Kidney capillary endothelial cell (primary cell): ENCODE results near the gene BRD3OS.

Experiments
- DNase-seq: peaks from one replicate; pipeline ENCODE4 v3.0.0-alpha.2; 2018; ENCODE audit warnings: low spot score

Gene BRD3OS

DNA sequence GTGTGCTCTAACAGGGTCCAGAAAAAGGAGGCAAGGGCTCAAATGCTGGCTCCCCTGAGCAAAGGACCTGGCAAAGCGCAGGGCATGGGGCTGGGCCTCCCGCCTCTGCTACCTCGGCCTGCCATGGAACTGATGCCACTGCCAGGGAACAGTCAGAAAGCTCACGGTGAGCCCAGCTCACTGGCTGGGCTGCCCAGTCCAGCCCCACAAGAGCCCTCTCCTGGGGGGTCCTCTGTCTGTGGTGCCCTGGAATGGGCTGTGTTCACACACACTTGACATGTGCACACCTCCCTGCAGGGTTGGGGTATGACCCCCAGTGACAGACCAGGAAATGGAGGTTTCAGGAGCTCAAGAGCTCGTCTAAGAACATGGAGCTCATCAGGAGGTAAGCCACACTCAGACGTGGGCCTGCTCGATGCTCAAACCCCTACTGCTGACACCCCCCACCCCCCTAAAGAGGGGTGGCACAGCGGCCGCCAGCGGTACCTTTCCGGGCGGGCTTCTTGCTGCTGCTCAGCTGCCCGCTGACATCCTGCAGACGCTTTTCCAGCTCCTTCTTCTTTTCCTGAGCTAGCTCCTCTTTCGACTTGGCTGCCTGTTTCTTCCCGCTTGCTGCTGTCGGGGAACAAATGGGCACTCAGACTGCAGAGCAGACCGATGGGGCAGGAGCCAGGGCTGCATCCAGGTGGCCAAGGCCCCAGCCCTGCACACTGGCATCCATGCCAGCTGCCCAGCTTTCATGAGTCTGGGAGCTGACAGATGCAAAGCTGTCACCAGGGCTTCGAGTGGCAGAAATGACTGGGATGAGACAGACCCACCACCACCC, 9.1 kb downstream of the BRD3OS start:
- no peak for DNase-seq

DNA sequence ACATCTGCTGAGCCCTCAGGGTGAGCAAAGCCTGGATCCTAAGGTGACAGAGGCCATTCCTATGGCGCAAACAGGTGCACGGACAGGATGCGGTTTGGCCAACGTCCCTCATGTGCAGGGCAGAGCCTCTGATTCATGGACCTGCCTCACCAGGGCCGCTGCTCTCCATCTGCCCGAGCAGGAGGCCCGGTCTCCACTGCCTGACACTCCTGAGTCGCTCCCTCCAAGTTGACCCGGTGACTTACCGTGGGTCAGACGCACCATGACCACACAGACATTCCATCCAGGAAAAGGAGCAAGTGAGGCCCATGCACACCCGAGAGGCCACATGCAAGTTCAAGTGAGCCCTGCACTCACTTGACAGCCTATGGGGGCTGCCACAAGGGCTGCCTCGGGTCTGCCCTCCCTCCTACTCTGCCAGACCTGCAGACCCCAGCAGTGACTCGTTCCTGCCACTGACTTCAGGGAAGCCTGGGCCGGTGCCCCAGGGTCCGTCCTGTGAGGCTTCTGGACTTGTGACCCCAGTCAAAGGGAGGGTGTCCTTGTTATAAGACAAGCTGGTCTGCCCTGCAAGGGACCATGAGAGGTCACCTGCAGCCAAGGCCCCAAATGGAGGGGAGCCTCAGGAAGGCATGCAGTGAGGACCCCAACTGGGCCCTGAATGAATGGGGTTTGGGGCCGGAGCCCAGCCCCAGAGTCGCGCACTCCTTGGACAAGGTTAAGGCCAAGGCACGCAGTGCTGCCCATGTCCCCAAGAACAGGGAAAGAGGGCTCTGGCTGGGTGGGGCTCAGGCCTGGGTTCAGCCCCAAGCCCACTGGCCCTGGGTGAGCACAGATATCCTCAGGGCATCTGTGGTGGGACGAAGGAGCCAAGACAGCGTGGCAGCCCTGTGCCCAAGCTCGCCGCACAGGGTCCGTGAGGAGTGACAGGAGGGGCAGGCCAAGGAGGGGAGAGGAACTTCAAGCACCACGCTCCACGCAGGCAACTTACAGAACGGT, 10.1 kb downstream of the BRD3OS start:
- no peak for DNase-seq

DNA sequence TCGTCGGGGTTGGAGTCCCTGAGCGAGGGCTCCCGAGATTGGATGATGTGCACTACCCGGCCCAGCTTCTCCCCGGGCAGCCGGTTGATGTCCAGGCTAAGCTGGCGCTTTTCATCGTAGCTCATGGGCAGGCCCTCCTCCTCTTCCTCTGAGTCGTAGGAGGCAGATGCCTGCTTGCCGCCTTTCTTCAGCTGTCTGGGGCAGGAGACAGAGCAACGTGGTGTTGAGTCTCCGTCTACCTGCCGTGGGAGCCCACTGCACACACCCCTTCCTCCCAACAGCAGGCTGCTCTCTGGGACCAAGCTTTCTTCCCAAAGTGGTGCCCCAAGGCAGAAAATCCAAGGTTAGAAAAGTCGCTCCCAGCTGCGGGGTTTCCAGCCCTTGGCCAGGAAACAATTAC, 10.8 kb downstream of the BRD3OS start:
- DNase-seq: no peak

DNA sequence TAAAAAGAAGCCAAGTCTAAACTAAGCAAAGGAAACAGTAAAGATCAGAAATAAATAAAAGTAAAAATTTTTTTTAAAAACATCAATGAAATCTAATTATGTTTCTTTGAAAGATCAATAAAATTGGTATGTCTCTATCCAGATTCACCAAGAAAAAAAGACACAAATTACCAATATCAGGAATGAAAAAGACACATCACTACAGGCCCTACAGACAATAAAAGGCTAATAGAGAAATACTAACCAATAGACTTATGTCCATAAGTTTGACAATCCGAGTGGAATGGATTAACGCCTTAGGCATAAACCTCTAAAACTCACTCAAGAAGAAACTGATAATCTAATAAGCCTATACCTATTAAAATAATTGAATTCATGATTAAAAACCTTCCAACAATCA, 12.4 kb downstream of the BRD3OS start:
- no peak for DNase-seq

DNA sequence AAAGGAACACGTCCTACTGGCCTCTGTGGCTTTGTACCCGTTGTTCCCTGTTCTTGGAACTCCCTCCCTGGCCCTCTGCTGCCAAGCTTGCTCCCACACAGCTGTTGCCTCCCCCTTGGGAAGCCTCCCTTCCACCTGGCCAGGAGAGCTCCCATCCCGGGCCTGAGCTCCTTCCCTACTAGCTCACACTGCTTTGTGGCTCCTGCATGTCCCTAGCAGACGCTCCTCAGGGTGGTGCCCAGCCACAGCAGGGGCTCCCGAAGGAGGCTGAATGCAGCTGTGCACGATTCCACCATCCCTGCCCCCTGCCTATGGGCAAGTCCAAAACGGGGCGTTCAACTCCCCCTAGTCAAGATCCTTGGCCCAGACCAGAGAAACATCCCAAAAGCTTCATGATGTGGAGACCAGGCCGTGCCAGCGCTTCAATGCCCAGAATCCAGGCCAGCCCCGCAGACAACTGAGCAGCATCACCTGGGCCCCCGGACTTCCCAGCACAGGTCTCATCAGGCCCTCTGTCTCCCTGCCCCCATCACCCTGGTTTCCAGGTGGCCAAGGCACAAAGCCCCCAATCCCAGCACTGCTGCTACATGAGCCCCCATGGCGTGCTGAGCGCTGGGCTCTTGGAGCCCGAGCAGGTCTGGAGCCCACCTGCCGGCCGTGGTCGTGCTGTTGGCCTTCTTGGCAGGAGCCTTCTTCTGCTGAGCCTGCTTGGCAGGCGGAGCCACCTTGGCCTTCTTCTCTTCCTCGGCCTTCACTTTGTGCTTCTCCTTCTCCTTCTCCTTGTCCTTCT, 14.3 kb downstream of the BRD3OS start:
- DNase-seq: no peak

DNA sequence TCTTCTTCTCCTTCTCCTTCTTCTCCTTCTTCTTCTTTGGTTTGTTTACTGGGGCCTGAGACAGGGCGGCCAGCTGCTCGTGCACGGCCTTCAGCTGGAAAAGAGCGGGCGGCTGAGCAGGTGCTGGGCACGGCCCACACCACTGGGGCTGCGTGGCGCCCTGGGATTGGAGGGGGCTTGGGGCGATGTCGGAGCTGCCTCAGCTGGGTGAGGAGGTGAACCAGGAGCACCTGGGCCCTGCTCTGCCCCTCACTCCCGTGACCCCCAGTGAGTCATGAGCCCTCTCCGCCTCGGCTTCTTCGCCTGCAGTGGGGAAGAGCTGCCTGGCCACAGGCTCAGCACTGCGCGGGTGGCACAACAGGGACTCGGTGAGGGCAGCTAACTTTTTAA, 14.9 kb downstream of the BRD3OS start:
- no peak for DNase-seq

DNA sequence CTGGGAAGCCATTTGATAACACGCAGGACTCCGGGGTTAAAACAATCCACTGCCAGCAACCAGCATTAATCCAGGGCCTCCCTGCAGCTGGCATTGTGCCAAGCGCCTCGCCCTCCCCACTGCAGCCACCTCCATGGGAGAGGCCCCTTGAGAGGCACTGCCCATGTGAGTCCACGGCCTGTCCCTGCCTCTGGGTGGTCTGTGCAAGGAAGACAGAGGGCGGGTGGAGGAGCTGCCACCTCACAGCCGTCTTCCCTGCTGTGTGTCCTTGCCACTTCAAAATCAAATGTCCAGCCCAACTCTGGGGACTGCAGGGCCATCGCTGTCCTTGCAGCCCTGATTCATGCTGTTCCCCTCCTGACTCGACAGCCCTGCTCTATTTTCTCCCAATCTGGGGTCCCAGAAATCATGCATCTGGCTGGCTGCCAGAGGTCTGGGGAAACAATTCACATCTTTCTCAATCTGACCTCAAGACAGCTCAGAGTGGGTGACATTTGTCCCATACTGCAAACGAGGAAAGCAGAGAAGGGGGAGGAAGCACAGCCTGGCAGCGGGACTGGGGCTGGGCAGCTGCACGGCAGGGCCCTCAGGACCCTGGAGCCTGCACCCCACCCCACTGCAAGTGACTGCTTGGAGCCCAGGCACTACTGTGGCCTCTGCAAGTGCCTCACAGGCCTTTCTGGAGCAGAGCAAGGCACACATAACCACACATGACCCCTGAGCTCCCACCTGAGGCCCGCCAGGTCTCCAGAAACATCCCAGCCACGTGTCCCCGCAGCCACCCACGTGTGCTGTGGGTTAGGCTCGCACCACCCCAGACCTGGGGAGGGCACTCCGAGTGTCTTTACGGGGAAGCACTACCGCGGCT, 15.7 kb downstream of the BRD3OS start:
- DNase-seq: no peak

DNA sequence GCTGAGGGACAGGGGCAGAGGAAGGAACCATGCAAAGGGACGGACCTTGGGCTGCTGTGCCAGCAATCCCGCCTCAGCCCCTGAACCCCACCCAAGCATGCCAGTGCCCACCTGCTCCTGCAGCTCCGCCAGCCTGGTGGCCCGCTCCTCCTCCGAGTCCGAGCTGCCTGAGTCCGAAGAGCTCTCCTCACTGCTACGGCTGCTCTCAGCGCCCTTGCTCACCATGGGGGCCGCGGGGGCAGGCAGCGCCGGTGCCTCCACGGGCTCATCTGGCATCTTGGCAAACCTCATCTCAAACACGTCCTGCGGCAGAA, 16.3 kb downstream of the BRD3OS start:
- DNase-seq: no peak

DNA sequence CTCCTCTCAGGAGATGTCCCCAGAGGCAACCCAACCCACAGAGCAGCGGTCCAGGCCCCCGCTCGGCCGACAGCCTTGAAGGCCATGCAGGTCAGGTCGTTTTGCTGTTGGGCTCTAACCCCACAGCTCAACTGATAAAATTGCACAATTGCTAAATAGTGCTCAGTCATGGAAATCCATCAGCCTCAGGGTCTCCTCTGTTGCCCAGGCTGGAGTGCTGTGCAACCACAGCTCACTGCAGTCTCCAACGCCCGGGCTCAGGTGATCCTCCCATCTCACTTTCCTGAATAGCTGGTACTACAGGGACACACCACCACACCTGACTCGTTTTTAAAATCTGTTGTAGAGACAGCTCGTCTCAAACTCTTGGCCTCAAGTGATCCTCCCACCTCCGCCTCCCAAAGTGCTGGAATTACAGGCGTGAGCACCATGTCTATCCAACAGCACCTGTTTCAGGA, 18.3 kb downstream of the BRD3OS start:
- no peak for DNase-seq

DNA sequence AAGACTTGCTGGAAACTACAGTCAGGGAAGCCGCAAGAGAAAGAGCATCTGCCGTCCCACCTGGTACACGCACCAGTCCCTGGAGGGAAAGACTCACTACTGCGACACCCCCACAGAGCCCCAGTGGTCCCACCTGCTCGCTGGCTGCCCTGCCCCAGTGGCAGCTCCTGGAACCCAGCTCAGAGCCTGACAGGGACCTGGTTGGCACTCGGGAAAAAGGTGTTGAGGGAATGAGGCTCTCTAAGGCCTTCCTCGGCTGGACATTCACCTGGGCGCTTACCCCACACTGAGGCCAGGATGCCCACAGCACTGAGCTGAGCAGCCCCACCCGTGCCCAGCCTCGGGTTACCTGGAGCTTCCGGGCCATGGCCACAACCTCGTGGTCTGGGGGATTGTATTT, 19.7 kb downstream of the BRD3OS start:
- DNase-seq: no peak

DNA sequence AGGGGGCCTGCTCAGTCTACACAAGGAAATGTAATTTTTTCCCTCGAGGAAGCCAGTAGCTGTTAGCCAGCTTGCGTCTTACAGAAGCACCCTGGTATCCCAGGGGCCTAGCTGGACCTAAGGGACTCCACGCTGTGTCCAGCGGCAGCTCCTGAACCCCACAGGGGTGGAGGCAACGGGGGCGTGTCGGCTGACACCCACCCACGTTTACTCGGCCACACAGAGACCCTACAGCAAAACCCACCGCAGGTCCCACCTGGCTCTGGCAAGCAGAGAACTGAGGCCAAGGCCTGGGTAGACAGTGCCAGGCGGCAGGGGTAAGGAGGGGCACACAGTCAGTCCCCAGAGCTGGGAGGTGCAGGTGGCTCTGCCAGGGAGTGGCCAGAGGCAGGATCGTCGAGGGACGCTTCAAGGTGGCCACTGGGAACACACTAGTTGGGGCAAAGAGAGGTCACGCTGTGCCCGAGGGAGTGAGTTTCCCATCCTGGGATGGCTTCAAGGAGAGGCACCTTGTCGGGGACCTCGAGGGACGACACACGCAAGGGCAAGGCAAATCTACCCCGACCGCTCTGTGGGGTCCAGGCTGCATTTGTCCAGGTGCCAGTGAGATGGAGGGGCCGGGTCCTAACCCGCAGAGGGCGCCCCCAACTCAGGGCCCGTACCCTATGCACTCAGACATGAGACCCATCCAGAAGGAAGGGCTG, 20.7 kb downstream of the BRD3OS start:
- no peak for DNase-seq

DNA sequence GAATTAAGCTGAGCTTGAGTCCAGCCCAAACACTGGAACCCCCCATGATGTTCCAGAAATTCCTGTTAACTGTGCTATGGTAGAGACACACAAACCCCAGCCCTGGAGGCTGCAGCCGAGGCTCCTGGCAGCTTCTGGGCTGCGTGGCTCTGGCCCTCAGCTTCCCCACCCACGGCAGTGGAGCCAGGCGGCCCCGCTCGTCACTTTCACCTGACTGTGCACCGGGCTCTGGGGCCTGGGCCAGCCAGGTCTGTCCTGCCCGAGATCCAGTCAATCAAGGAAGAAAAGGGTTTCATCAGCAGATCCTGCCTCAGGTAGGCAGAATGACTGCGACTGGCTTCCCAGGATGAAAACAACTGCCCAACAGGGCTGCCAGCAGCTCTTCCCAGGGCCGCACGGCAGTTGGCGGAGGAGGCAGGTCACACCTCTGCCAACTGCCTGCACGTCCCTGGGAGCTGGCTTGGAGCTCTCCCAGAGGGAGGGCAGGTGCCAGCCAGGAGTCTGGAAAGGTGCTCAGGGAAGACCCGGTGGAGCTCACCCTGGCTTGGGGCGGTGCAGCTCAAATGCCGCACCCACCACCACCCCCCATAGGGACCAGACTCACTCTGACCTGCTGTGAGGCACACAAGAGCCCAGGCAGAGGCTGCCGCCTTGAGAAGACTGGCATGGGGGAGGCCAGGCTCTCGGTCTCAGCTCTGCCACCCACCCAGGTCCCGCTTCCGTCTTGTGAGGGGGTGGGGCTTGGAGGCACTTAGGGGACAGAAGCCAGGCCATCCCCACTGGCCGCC, 21.8 kb downstream of the BRD3OS start:
- no peak for DNase-seq

DNA sequence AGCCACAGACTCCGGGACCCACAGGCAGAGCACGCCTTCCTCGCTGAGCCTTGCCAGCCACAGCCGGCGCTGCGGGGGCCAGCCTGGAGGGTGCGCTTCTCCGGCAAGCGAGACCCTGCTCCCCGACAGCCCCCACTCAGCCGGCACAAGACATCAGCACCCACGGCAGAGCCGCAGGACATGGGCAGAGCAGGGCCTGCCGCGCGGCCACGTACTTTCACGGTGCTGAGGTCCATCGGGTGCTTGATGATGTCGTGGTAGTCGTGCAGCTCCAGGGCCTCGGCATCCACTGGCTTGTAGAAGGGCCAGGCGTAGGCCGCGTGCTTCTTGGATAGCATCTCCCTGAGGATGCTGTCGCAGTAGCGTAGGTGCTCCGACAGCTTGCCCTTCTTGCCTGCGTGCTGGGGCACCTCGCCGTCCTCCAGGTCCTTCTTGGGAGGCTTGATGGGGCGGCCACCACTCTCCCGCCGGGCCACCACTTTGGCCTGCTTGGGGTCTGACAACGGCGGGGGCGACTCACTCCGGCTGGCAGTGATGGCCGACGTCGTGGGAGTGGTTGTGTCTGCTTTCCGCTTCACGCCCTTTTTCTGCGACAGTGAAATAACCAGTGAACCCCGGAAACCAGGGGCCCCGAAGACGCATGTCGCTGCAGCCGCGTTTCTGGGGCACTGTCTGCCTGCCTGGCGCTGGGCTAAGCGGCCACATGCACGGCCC, 22.7 kb downstream of the BRD3OS start:
- DNase-seq: no peak

DNA sequence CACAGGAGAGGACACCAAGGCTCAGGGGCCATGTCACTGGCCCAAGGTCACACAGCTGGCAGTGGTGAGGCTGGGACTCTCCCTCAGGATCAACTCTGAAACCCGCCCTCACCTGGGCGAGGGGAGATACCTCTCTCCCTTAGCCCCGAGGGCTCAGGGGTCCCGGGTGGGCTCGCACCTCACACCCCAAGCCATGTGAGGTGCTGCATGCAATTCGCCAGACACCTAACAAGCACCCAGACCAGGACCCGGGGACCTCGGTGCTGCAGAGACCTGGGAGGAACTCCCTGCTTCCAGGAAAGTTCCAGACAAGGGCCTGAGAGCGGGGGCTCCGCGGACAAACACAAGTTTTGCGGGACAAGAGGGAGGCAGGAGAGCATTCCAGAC, 23.3 kb downstream of the BRD3OS start:
- DNase-seq: no peak

DNA sequence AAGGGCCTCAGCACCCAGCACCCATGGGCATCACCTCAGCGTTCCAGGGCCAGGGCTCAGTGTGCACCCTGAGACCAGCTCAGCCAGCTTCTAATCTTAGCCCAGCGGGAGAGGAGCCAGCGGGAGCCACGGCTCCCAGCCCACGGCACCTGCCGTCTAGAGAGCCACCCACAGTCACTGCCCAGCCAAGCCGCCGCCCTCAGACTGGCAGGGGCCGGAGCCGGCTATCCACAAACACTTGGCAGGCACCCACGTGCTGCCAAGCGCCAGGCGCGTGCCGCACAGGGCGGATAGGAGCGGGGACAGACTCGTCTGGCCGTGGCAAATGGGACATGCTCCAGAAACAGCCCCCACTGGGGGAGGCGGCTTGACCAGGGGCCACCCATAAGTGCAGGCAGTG, 24.0 kb downstream of the BRD3OS start:
- no peak for DNase-seq

DNA sequence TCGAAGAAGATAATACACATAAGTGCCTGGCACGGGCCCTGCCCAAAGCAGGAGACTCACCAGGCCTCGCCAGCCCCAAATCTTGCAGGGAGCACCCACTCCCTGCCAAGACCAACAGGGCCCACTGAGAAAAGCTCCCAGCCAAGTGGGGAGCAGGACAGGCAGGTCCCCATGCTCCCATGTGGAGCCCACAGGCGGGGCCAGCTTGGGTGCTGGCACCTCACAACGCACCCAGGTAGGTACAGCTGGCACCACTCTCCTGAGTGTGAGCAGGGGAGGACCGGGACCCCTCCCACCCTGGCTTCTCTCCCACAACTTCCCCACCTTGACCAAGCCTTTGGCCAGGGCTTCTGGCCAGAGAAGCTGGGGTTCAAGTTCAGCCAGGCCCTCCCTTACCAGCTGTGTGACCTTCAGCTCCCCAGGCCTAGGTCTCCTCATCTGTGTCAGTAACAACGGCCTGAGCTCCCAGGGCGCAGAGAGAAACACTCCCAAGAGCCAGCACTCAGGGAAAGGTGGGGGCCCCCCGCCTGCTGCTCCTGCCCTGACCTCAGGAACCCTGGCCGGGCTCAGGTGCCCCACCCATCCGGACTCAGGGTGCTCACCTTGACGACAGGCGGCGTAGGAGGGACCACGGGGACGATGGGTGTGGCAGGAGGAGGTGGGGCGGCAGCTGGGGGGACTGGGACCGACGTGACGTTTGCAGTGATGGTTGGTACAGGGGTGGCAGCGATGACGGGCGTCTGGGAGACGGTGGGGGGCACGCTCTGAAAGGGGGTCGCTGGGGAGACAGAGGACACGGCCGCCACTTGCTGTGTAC, 24.7 kb downstream of the BRD3OS start:
- no peak for DNase-seq

DNA sequence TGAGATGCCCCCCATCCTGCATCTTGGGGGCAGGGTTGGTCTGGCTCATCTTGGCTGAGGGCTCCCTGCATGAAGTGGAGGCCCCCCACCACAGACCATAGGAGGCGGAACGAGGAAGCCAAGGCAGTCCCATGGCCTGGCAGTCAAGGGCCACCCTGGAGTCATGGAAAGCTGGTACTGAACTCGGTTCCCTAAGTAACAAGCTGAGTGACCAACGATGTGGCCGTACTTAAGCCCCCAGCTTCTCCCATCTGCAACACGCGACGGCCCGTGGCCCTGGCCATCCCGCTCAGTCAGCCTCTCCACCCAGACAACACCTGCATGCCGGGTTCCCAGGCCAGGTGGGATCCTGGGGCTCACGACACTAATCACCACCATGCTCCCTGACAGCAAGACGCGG, 25.4 kb downstream of the BRD3OS start:
- no peak for DNase-seq

DNA sequence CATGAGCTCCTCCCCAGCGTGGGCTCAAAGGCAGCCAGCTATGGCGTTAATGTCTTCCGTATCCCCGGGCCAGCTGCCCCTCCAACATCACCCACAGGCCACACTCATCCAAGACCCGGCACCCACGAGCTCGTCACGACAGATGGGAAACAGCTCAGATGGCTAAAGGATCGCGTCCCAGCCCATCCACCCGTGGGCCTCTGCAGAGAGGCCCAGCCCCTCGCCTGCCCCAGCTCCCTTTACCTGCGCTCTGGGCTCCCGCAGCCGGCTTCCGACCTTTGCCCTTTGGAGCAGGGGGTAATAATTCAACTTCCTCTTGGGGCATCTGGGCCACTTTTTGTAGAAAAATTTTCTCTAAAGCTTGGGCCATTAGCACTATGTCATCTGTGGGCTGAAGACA, 26.0 kb downstream of the BRD3OS start:
- no peak for DNase-seq
